Common myeloid progenitor, CD34-positive (primary cell): ENCODE measurements around the gene OAS1.
"Not testable (repeated sequence)": the region's sequence is repeated elsewhere in the genome, so short reads cannot be mapped to it uniquely, and the experiment has no call there.

ENCODE experiments used
- CTCF ChIA-PET: fragments of 350-600 bp; sonication (Branson Sonifier 250); formaldehyde crosslinking; loops from one replicate; lab custom pipeline; 2021; ENCODE audit warnings: antibody characterized with exemption; lab: Charles Lee
- POLR2A ChIA-PET: fragments of 350-600 bp; sonication (Branson Sonifier 250); formaldehyde crosslinking; loops from one replicate; lab custom pipeline; 2021; ENCODE audit warnings: antibody characterized with exemption; lab: Charles Lee
- DNase-seq, 3 donors: peaks; one replicate each; pipeline versions ENCODE4 v3.0.0 to v3.0.0-alpha.2; 2013
- H3K27ac ChIP-seq, 2 experiments: 1 replicate in 1 of 2; 2 replicates in 1 of 2; pipeline ENCODE4 v1.7.0; 2013; ENCODE audit warnings: inconsistent platforms in 2 of 2, low read length in 2 of 2, mild to moderate bottlenecking in 2 of 2, low read depth in 1 of 2, moderate library complexity in 1 of 2; ENCODE audit not compliant: severe bottlenecking in 2 of 2, insufficient read depth in 1 of 2, poor library complexity in 1 of 2
- H3K27me3 ChIP-seq, 5 experiments: replicated peaks in 2 of 5; 1 replicate in 3 of 5; 2 replicates in 2 of 5; pipeline versions ENCODE4 v1.6.1 to v1.7.0; 2013; ENCODE audit warnings: low read length in 4 of 5, mild to moderate bottlenecking in 2 of 5, moderate library complexity in 2 of 5, inconsistent platforms in 1 of 5; ENCODE audit not compliant: insufficient read depth in 5 of 5, control insufficient read depth in 4 of 5
- H3K36me3 ChIP-seq, 4 experiments: 1 replicate in 2 of 4; 2 replicates in 2 of 4; pipeline versions ENCODE4 v1.6.1 to v1.7.0; 2013; ENCODE audit warnings: low read length in 3 of 4, control low read depth in 1 of 4, mild to moderate bottlenecking in 1 of 4; ENCODE audit not compliant: control insufficient read depth in 4 of 4, insufficient read depth in 4 of 4
- H3K4me1 ChIP-seq, 4 experiments: 1 replicate in 3 of 4; 2 replicates in 1 of 4; pipeline versions ENCODE4 v1.6.1 to v1.7.1; 2013; ENCODE audit warnings: low read length in 3 of 4, mild to moderate bottlenecking in 3 of 4, control low read depth in 1 of 4, inconsistent platforms in 1 of 4, moderate library complexity in 1 of 4; ENCODE audit not compliant: control insufficient read depth in 4 of 4, insufficient read depth in 4 of 4; ENCODE audit errors: control extremely low read depth in 1 of 4
- H3K4me3 ChIP-seq, 7 experiments: 1 replicate in 4 of 7; 2 replicates in 3 of 7; pipeline versions ENCODE4 v1.5.1 to v1.7.0; 2013; ENCODE audit warnings: mild to moderate bottlenecking in 7 of 7, low read length in 6 of 7, moderate library complexity in 6 of 7, inconsistent platforms in 2 of 7, low read depth in 2 of 7, control low read depth in 1 of 7; ENCODE audit not compliant: insufficient read depth in 4 of 7, control insufficient read depth in 1 of 7; ENCODE audit errors: extremely low read depth in 1 of 7
- H3K9me3 ChIP-seq, 5 experiments: 1 replicate in 4 of 5; 2 replicates in 1 of 5; pipeline versions ENCODE4 v1.6.1 to v1.7.1; 2013; ENCODE audit warnings: low read length in 4 of 5, mild to moderate bottlenecking in 2 of 5, inconsistent platforms in 1 of 5, low read depth in 1 of 5, moderate library complexity in 1 of 5; ENCODE audit not compliant: control insufficient read depth in 4 of 5, insufficient read depth in 2 of 5; ENCODE audit errors: control extremely low read depth in 1 of 5
- WGBS: methylation state at CpG from one replicate; pipeline ENCODE4 v1.1.5; 2013; ENCODE audit not compliant: insufficient coverage; 5-methylcytosine and 5-hydroxymethylcytosine counted together

The OAS1 gene

DNA sequence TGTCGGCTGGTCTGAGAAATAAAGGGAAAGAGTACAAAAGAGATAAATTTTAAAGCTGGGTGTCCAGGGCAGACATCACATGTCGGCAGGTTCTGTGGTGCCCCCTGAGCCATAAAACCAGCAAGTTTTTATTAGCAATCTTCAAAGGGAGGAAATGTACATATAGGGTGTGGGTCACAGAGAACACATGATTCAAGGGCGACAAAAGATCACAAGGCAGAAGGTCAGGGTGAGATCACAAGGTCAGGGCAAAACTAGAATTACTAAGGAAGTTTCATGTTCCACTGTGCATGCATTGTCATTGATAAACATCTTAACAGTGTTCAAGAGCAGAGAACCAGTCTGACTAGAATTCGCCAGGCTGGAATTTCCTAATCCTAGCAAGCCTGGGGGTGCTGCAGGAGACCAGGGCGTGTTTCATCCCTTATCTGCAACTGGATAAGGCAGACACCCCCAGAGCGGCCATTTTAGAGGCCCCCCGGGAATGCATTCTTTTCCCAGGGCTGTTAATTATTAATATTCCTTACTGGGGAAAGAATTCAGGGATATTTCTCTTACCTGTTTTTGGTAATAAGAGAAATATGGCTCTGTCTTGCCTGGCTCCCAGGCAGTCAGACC lies 19.8 kb downstream of the OAS1 start:
- peaks cover 0 to 12% (median 7%) of the 10 kb centered on the region in 4 experiments for H3K4me1 ChIP-seq
- H3K27me3 ChIP-seq, H3K27ac ChIP-seq, H3K4me3 ChIP-seq, CTCF ChIA-PET, DNase-seq, POLR2A ChIA-PET, H3K36me3 ChIP-seq, H3K9me3 ChIP-seq: not testable (repeated sequence)
- 67% methylated on average over 3 of the region's 7 CpGs for WGBS

DNA sequence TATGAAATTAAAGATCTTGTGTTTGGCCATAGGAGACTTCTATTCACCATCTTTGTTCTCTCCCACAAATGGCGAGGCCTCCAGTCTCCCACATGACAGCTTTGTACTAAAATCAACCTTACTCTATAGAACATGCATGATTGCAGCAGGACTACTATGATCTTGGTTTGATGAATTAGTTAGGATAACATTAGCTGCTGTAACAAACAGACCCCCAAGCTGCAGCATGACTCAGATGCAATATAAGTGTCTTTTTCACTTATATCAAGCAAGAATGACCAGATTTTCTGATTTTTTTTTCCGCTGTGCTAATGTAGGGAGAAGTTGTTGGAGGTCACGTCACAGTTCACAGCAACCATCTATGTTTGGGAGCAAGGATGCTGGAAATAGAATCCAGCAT lies 20.7 kb downstream of the OAS1 start:
- H3K36me3 ChIP-seq: no peaks in the 10 kb centered on the region
- H3K27me3 ChIP-seq: no peaks in the 10 kb centered on the region
- H3K4me1 ChIP-seq: peaks cover 0 to 12% (median 7%) of the 10 kb centered on the region in 4 experiments
- no peak for DNase-seq
- H3K9me3 ChIP-seq: peaks cover 0 to 4% (median 0%) of the 10 kb centered on the region in 5 experiments
- ChIA-PET POLR2A (interaction anchor here (0.6 kb wide), 1 partner anchor 187 kb away, joined by 5 read pairs; no protein-coding TSS in a partner anchor), CTCF (interaction anchor here (1.2 kb wide), 1 partner anchor 21 kb away, joined by 3 read pairs; the partner anchor contains the start of gene OAS1)
- WGBS: no CpG with 5 or more reads among the region's 3 CpGs
- no peak overlapping the region for H3K27ac ChIP-seq
- no peak overlapping the region for H3K4me3 ChIP-seq

DNA sequence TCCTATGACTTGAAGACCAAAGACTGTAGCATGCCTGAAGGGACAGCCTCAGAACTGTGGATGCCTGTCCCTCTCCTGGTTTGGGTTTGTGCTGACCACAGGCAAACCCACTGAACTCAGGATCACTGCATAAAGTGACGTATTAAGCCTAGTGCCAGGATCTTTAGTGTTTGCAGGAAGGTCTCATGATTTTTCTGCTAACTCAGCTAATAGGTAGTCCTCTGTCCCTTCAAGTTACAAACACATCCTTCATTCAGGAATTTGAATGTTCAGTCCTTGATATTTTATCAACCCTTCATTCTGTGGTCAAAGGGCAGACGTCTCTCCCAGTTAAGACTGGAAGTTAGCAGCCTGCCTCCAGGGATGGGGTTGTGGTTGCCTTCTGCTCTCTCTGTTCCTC lies 21.2 kb downstream of the OAS1 start:
- H3K27me3 ChIP-seq: no peaks in the 10 kb centered on the region
- no peak overlapping the region for H3K27ac ChIP-seq
- ChIA-PET CTCF (interaction anchor here (0.8 to 1.7 kb wide), 5 partner anchors 9 to 65 kb away, joined by 3 to 5 read pairs (median 3); partner anchors contain the start of gene OAS1), POLR2A (no interaction called here)
- H3K36me3 ChIP-seq: no peaks in the 10 kb centered on the region
- 100% methylated on average over 1 of the region's 2 CpGs for WGBS
- DNase-seq: no peak
- H3K9me3 ChIP-seq: peaks cover 0 to 4% (median 0%) of the 10 kb centered on the region in 5 experiments
- H3K4me3 ChIP-seq: no peak overlapping the region
- H3K4me1 ChIP-seq: peaks cover 0 to 12% (median 7%) of the 10 kb centered on the region in 4 experiments

DNA sequence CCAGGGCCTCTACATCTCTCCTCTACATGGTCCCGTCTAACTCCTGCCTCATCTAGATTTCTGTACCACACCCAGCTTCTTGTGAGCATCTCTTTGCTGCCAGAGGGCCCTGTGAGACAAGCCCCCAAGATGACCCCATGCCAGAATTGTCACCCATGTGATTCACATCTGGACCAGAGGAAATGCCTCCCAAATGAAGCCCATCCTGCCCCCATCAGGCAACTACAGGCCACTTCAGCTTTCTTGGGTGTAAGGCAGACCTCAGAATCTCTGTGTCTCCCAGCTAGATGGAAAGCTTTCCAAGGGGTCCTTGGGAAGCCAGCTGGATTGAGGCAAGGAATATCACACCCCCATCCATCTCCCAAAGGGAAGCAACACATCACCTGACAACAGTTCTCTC lies 22.2 kb downstream of the OAS1 start:
- H3K4me1 ChIP-seq: peaks cover 0 to 12% (median 7%) of the 10 kb centered on the region in 4 experiments
- no peaks in the 10 kb centered on the region for H3K36me3 ChIP-seq
- no peak overlapping the region for H3K27ac ChIP-seq
- no peak overlapping the region for H3K4me3 ChIP-seq
- WGBS: no CpG with 5 or more reads among the region's 1 CpG
- CTCF ChIA-PET: interaction anchor here (1.3 to 1.7 kb wide), 2 partner anchors 12 to 64 kb away, joined by 4 to 5 read pairs; no protein-coding TSS in a partner anchor
- POLR2A ChIA-PET: interaction anchor here (0.5 kb wide), 1 partner anchor 456 kb away, joined by 3 read pairs; no protein-coding TSS in a partner anchor
- peaks cover 0 to 4% (median 0%) of the 10 kb centered on the region in 5 experiments for H3K9me3 ChIP-seq
- no peak for DNase-seq
- H3K27me3 ChIP-seq: no peaks in the 10 kb centered on the region

DNA sequence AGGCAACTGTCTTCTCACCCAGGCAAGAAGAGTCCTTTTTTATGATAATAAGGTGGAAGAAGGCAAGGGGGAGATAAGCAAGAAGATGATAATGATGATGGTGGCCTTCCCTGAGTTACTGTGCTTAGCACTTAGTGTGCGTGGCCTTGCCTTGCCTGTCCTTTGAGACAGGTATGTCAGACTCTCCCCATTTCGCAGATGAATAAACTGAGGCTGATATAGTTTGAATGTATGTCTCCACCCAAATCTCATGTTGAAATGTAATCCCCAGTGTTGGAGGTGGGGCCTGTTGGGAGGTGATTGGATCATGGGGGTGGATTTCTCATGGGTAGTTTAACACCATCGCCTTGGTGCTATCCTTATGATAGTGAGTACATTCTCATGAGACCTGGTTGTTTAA lies 23.0 kb downstream of the OAS1 start:
- DNase-seq: no peak
- H3K4me3 ChIP-seq: no peak overlapping the region
- H3K4me1 ChIP-seq: peaks cover 0 to 11% (median 6%) of the 10 kb centered on the region in 4 experiments
- no peaks in the 10 kb centered on the region for H3K27me3 ChIP-seq
- CTCF ChIA-PET: interaction anchor here (1.7 kb wide), 1 partner anchor 13 kb away, joined by 5 read pairs; no protein-coding TSS in a partner anchor
- WGBS: 93% methylated on average over 2 of the region's 3 CpGs
- POLR2A ChIA-PET: no interaction called here
- H3K36me3 ChIP-seq: no peaks in the 10 kb centered on the region
- no peak overlapping the region for H3K27ac ChIP-seq
- H3K9me3 ChIP-seq: peaks cover 0 to 4% (median 0%) of the 10 kb centered on the region in 5 experiments

DNA sequence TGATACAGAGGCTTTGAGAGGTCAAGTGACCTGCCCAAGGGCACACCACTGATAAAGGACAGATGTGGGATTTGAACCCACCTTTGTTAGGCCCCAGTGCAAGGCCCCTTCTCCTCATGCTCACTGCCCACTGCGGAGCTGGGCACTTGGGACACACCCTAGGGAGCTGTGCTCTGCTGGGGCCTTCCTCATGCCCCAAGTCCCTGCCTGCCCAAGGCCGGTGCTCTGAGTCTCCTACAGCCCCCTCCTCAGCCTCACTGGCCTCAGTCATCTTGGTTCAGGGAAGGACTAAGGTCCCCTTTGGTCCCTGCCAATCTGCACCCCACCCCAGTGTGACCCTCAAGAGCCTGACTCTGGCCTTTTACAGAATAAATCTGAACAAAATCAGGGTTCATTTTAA lies 23.6 kb downstream of the OAS1 start:
- no peak for DNase-seq
- Histone ChIP-seq H3K36me3 (no peaks in the 10 kb centered on the region), H3K4me3 (no peak overlapping the region), H3K4me1 (peaks cover 0 to 4% (median under 1%) of the 10 kb centered on the region in 4 experiments), H3K27me3 (no peaks in the 10 kb centered on the region), H3K27ac (no peak overlapping the region), H3K9me3 (peaks cover 0 to 4% (median 0%) of the 10 kb centered on the region in 5 experiments)
- POLR2A ChIA-PET: no interaction called here
- WGBS: 100% methylated on average over 2 of the region's 2 CpGs
- CTCF ChIA-PET: interaction anchor here (0.5 to 1.8 kb wide), 3 partner anchors 11 to 571 kb away, joined by 3 to 8 read pairs (median 3); no protein-coding TSS in a partner anchor
